HEK293 (cell line): ENCODE measurements around the gene MKI67.

Source experiments
- TF ChIP-seq, protein P1 (sequence below): fragments of 450-650 bp; formaldehyde crosslinking; IDR thresholded peaks from 2 replicates; pipeline ENCODE4 v1.5.1; 2016; ENCODE audit warnings: missing biosample characterization, missing genetic modification characterization
- TF ChIP-seq, protein P2 (sequence below): fragments of 450-650 bp; formaldehyde crosslinking; IDR thresholded peaks from 2 replicates; pipeline ENCODE4 v1.5.0; 2017; ENCODE audit warnings: missing biosample characterization, missing genetic modification characterization, borderline replicate concordance

DNA sequence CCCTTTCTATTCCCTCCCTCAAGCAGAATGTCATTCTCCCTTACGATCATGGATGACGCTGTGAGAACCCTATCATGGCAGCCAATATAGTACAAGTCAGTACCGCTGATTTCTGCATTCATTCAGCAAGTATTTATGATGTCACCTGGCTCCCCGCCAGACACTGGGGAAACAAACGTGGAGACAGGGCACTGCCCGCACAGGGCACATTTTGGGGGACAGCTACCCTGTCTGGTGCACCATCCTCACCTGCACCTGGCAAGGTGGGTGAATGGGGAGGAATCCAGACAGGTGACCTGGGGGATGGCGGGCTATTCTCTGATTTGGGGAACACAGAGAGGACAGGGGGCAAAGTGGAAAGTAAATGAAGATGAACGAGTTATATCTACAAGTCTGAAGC is 28.4 kb downstream of the MKI67 start:
- TF ChIP-seq, protein P1, sequence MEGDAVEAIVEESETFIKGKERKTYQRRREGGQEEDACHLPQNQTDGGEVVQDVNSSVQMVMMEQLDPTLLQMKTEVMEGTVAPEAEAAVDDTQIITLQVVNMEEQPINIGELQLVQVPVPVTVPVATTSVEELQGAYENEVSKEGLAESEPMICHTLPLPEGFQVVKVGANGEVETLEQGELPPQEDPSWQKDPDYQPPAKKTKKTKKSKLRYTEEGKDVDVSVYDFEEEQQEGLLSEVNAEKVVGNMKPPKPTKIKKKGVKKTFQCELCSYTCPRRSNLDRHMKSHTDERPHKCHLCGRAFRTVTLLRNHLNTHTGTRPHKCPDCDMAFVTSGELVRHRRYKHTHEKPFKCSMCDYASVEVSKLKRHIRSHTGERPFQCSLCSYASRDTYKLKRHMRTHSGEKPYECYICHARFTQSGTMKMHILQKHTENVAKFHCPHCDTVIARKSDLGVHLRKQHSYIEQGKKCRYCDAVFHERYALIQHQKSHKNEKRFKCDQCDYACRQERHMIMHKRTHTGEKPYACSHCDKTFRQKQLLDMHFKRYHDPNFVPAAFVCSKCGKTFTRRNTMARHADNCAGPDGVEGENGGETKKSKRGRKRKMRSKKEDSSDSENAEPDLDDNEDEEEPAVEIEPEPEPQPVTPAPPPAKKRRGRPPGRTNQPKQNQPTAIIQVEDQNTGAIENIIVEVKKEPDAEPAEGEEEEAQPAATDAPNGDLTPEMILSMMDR (tag by site-specific recombination) = no peak
- TF ChIP-seq, protein P2, sequence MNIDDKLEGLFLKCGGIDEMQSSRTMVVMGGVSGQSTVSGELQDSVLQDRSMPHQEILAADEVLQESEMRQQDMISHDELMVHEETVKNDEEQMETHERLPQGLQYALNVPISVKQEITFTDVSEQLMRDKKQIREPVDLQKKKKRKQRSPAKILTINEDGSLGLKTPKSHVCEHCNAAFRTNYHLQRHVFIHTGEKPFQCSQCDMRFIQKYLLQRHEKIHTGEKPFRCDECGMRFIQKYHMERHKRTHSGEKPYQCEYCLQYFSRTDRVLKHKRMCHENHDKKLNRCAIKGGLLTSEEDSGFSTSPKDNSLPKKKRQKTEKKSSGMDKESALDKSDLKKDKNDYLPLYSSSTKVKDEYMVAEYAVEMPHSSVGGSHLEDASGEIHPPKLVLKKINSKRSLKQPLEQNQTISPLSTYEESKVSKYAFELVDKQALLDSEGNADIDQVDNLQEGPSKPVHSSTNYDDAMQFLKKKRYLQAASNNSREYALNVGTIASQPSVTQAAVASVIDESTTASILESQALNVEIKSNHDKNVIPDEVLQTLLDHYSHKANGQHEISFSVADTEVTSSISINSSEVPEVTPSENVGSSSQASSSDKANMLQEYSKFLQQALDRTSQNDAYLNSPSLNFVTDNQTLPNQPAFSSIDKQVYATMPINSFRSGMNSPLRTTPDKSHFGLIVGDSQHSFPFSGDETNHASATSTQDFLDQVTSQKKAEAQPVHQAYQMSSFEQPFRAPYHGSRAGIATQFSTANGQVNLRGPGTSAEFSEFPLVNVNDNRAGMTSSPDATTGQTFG = no peak
